GM06990 (cell line): Measurements from ENCODE around the gene SACM1L.

Experiments used
- DNase-seq: peaks from one replicate; pipeline ENCODE4 v3.0.0-alpha.2; 2011; ENCODE audit not compliant: insufficient read length; ENCODE audit errors: extremely low read depth
- H3K27me3 ChIP-seq: replicated peaks from 2 replicates; pipeline ENCODE4 v1.6.0; 2011; ENCODE audit warnings: low read length; ENCODE audit not compliant: control insufficient read depth, insufficient read depth
- H3K36me3 ChIP-seq: 2 replicates; pipeline ENCODE4 v1.5.1; 2011; ENCODE audit warnings: low read length; ENCODE audit not compliant: control insufficient read depth, insufficient read depth
- H3K4me3 ChIP-seq: replicated peaks from 2 replicates; pipeline ENCODE4 v1.5.1; 2011; ENCODE audit warnings: low read depth, mild to moderate bottlenecking, control low read depth, low read length
- TF ChIP-seq, protein P1 (sequence below): IDR thresholded peaks from 2 replicates; pipeline ENCODE4 v1.5.1; 2011; ENCODE audit warnings: low read length, control low read depth, mild to moderate bottlenecking, inconsistent platforms; ENCODE audit not compliant: insufficient read depth, poor library complexity, severe bottlenecking

The SACM1L gene

DNA sequence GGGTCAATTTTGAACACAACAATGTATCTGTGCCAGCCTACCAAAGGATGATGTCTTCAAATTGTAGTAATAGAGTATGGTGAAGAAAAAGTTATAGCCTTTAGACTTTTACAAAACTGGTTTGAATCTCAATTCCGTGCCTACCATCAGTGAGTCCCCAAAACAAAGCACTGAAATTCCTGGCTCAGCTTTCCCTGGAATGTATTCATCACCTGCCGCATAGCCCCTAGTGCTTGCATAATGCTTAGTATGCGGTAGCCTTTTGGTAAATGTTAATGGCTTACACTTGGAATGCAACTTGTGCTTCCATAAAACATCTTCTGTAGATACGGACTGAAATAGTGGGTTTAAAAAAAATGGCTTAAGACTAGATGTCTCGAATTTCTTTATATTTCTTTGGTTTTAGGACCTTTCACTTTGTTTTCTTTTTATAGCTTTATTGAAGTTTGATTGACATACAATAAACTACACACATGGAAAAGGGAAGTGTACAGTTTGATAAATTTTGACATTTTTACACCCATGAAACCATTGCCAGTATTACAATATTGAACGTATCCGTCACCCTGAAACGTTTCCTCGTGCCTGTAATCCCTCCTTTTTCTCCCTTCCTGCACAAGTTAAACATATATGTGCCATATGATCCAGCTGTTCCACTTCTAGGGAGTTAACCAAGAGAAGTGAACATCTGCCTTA, 12.1 kb downstream of the SACM1L start:
- TF ChIP-seq, protein P1, sequence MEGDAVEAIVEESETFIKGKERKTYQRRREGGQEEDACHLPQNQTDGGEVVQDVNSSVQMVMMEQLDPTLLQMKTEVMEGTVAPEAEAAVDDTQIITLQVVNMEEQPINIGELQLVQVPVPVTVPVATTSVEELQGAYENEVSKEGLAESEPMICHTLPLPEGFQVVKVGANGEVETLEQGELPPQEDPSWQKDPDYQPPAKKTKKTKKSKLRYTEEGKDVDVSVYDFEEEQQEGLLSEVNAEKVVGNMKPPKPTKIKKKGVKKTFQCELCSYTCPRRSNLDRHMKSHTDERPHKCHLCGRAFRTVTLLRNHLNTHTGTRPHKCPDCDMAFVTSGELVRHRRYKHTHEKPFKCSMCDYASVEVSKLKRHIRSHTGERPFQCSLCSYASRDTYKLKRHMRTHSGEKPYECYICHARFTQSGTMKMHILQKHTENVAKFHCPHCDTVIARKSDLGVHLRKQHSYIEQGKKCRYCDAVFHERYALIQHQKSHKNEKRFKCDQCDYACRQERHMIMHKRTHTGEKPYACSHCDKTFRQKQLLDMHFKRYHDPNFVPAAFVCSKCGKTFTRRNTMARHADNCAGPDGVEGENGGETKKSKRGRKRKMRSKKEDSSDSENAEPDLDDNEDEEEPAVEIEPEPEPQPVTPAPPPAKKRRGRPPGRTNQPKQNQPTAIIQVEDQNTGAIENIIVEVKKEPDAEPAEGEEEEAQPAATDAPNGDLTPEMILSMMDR, result no peak
- no peaks in the 10 kb centered on the region for H3K27me3 ChIP-seq
- DNase-seq, result no peak
- no peak overlapping the region for H3K4me3 ChIP-seq
- H3K36me3 ChIP-seq, result no peaks in the 10 kb centered on the region; the same call in 1 of the 2 replicates

DNA sequence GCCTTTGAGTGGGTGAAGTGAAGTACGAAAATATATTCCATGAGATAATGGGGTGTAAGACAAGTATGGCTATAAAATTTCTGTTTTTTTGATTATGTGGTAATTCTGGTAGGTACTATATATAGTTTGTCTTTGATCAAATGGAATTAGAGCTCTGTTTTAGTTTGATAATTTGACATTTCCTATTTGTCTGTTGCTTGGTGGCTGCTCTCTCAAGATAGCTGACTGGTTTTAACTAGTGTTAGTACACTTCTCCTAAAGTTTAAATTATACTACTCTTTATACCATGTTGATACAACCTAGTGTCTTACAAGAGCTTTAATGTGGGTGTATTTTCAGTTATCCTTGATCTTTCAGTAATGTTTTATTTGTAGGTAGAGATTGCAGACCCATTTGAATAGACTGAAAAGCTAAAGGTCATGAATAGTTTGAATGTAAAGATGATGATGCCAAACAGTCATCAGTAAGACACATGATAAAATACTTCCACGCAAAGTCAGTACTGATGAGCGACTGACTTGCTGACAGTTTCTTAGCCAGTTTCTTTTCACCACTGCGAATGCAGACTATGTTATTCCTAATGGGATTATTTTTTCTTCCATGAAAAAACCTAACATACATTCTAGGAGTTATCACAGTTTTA, 15.2 kb downstream of the SACM1L start:
- Histone ChIP-seq H3K27me3 (no peaks in the 10 kb centered on the region), H3K36me3 (no peaks in the 10 kb centered on the region; the same call in 1 of the 2 replicates), H3K4me3 (no peak overlapping the region)
- TF ChIP-seq, protein P1, result no peak
- no peak for DNase-seq

- TF ChIP-seq, protein P1, result no peak
- Histone ChIP-seq H3K36me3 (peaks cover 2% of the 10 kb centered on the region), H3K4me3 (no peak overlapping the region), H3K27me3 (no peaks in the 10 kb centered on the region)
- no peak for DNase-seq
These were observed 16.9 kb downstream of the SACM1L start for GRCh38 chr3:45705839-45706808.

- Histone ChIP-seq H3K36me3 (peaks cover 7% of the 10 kb centered on the region), H3K4me3 (no peak overlapping the region), H3K27me3 (no peaks in the 10 kb centered on the region)
- no peak for DNase-seq
- TF ChIP-seq, protein P1, result no peak
These were observed 22.7 kb downstream of the SACM1L start for GRCh38 chr3:45711931-45712330.

DNA sequence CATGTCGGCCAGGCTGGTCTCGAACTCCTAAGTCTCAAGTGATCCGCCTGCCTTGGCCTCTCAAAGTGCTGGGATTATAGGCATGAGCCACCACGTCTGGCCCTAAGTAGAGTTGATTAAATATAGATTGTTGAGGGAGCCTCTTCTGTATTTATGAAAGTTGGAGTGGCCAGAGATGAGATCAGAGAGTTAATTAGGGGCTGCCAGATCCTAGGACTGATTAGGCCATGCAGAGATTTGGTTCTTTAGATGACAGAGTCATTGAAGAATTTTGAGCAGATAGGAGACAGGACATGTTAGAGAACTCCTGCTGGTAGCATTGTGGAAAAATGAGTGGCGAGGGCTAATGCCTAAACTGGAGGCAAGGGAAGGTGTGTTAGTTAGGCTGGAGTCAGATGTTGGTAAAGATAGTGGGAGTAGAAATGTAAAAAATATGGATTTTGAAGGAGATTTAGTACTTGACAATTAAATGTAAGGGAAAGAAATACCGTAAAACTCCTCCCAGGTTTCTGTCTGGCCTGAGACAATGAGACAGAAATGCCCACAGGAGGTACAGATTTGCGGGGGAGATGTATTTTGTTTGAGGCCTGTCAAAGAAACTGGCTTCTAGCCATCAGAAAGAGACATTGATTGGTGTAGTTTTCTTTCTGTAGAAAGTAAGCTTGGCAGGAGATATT, 23.4 kb downstream of the SACM1L start:
- H3K36me3 ChIP-seq, result peaks cover 7% of the 10 kb centered on the region
- TF ChIP-seq, protein P1, result no peak
- no peaks in the 10 kb centered on the region for H3K27me3 ChIP-seq
- H3K4me3 ChIP-seq, result no peak overlapping the region
- no peak for DNase-seq
